ENCODE measurements around the gene ZSCAN9.

The ZSCAN9 gene

DNA sequence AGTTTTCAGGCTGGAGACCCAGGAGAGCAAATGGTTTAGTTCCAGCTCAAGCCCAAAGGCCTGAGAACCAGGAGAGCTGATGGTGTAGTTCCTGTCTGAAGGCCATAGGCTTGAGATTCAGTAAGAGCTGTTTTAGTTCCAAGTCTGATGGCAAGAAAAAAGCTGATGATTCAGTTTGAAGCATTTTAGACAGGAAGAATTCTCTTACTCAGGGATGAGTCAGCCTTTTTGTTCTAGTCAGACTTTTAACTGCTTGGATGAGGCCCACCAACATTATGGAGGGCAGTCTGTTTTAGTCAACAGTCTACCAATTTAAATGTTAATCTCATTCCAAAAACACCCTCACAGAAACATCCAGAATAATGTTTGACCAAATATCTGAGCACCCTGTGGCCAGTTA is 44.4 kb downstream of the ZSCAN9 start:
- DNase-seq: no peak

DNA sequence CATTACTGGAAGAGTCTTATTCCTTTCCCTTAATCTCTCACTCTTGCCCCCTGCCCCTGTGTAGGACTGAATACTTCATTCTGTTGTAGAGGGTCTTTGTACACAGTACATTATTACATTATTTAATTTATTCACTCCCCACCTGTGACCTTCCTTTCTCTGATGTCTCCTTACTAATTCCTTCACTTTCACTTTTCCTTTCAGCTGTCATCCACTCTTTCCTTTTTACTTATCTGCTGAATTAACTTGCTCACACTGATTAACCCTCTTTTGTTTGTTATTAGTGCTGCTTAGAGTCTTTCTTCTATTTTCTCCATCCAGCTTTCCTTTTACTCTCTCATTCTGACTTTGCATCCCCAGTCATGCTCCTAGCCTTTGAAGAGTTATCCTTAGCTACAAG is 49.8 kb downstream of the ZSCAN9 start:
- DNase-seq: no peak

DNA sequence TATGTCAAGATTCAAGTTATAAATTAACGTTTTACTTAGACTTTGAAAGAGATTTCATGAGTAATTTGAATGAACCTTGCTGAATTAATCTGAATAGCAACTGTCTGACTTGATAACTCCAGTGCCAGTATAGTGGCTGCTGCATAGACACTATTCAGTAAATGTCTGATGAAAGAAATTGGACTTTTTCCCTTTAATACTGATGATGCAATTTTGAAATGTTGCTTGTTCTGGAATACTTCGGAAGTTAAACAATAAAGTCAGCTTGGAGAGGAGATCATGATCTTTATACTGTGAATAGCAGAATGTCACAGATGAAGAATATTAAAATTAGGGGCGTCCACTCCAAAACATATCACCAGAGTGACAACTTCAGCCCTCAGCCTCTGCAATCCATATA is 52.7 kb downstream of the ZSCAN9 start:
- DNase-seq: no peak

GRCh38 chr6:28280595-28281287 is 55.7 kb downstream of the ZSCAN9 start:
- DNase-seq: no peak

DNA sequence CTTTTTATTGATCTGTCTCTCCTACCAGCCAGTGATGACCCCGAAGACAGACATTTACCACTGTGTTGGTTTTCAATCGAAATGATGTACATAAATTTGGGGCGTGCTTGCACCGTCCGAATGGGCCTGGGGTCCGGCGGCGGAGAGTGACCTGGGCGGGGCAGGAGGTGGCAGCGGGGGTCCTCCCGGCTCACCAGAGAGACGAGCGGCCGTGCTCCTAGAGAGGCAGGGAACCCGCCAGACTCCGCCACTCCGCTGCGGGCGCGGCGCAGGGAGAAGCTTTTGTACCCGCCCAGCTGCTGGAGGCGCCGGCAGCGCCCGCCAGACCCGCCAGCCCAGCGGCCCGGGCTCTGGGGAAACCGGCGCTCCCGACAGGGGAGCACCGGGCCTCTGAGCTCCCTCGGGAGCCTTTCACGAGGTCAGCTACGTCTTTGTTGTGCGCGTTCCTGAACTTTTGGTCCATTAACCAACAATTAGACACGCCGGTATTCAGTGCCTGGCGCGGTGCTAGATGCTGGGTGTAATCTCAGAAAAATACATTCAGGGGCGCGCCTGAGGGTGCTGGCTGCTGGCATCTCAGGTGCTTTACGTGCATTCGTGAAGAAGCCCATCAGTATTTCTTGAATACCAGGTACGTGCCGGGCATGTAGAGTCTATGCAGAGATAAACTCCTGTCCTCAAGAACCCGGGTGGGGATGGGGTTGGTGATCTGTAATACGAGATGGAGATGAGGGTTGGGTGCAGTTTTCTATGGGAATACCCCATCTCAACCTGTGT is 56.4 kb downstream of the ZSCAN9 start, which contains the start of gene PGBD1:
Gene PGBD1 (plus strand): TSS at position 285 of the 777 bp plus-strand sequence. CDS start 2,242 bp downstream, outside the sequence.
- peak; percentile 52 for DNase-seq

DNA sequence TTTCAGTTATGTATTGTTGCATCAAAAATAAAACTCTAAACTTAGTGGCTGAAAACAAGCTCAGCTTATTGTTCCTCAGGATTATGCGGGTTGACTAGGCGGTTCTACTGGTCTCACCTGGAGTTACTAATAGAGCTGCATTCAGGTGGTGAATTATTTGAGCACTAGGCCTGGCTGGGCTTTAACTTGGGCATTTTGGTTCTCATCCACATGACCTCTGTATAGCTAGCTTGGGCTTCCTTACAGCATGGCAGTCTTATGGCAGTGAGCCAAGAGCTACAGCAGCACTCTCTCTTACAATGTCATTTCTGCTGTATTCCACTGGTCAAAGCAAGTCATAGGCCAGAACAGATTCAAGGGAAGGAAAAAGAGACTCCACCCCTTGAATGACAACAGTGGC is 57.9 kb downstream of the ZSCAN9 start:
- no peak for DNase-seq

Data from NCI-H1048 (cell line).